Heart right ventricle (tissue), 16 donors: ENCODE results near the gene CCSER1. TPM values are rescaled to one million over a fixed set of nuclear protein-coding genes. Genes with fewer than 3 reads are reported as not detected.

ENCODE experiments used
- ATAC-seq, 8 donors: fragments of 200-7000 bp; cut with Tn5 transposase; one replicate each; pipeline ENCODE4 v1.9.1; 2020; ENCODE audit warnings: mild to moderate bottlenecking in 8 of 8, moderate library complexity in 8 of 8, moderate number of reproducible peaks in 1 of 8
- DNase-seq, 2 donors: peaks; one replicate each; pipeline ENCODE4 v3.0.0-alpha.2; 2020
- H3K27ac ChIP-seq, 10 donors: fragments of 200-600 bp; sonication (generic) in 2 of 10; one replicate each; pipeline versions ENCODE4 v1.5.0 to v1.8.0; 2020 to 2022; ENCODE audit warnings: mild to moderate bottlenecking in 3 of 10
- H3K27me3 ChIP-seq, 7 donors: fragments of 200-600 bp; one replicate each; pipeline ENCODE4 v1.8.0; 2021 to 2022; ENCODE audit warnings: mild to moderate bottlenecking in 2 of 7
- H3K36me3 ChIP-seq, 9 donors: fragments of 200-600 bp; sonication (generic) in 1 of 9; one replicate each; pipeline versions ENCODE4 v1.5.0 to v1.8.0; 2020 to 2022; ENCODE audit warnings: mild to moderate bottlenecking in 2 of 9
- H3K4me1 ChIP-seq, 9 donors: fragments of 200-600 bp; sonication (generic) in 1 of 9; one replicate each; pipeline versions ENCODE4 v1.5.0 to v1.8.0; 2020 to 2022; ENCODE audit warnings: mild to moderate bottlenecking in 4 of 9
- H3K4me3 ChIP-seq, 10 donors: fragments of 200-600 bp; sonication (generic) in 2 of 10; one replicate each; pipeline versions ENCODE4 v1.5.0 to v1.8.0; 2020 to 2022; ENCODE audit warnings: mild to moderate bottlenecking in 7 of 10, moderate library complexity in 2 of 10
- H3K9me3 ChIP-seq, 11 donors: fragments of 200-600 bp in 10 of 11; sonication (generic) in 2 of 11; one replicate each; pipeline versions ENCODE4 v1.5.0 to v1.8.0; 2013 to 2022; ENCODE audit warnings: mild to moderate bottlenecking in 2 of 11, control low read depth in 1 of 11, moderate library complexity in 1 of 11
- CTCF ChIP-seq, 9 donors: fragments of 200-600 bp; sonication (generic) in 2 of 9; IDR thresholded peaks; one replicate each; pipeline versions ENCODE4 v1.5.0 to v1.8.0; 2021 to 2022; ENCODE audit warnings: antibody characterized with exemption in 9 of 9, mild to moderate bottlenecking in 5 of 9, moderate library complexity in 1 of 9
- WGBS, 2 donors: extraction: QIAGEN DNeasy Blood & Tissue Kit; methylation state at CpG; one replicate each; pipeline ENCODE4 v1.1.7; 2013; ENCODE audit warnings: inconsistent platforms in 1 of 2; 5-methylcytosine and 5-hydroxymethylcytosine counted together
- intact Hi-C, 10 donors: fragments of 100-400 bp; cut with DNase I; formaldehyde crosslinking; loops; one replicate each; pipeline versions ENCODE4 v1.11.1 to v1.14.2; 2022
- polyA plus RNA-seq, 2 donors: library from polyadenylated mRNA; stranded (reverse); fragments of 200-250 nt; gene quantifications; one replicate each; pipeline ENCODE4 v1.2.3, GENCODE V29; 2013
- total RNA-seq, 10 donors: library from RNA; stranded (reverse); fragmentation: NEBNext Ultra II Directional in 3 of 10; extraction: Animal tissue kit (Norgen Biotek cat#: 25700) in 3 of 10; gene quantifications; one replicate each; pipeline versions ENCODE4 v1.2.1 to v1.2.4, GENCODE V29; 2021 to 2023
- donor health status: Arrhythmogenic right ventricular cardiomyopathy.
- donor health status: ischemic (EF 13 %, LVEDD 7.1; RV severe dilation, severe dysfunction).
- donor health status: healthy with polysubstance abuse.
- donor health status: DM: no; HTN: yes; CAD: no.
- donor health status: DM: no; HTN: no; CAD: no.
- donor health status: ischemic (EF 25% LVEDD 6.9; RV normal size, moderate dysfunction).
- donor health status: ischemic (EF 25% LVEDD 5.7; RV mildly dilated, moderate dysfunction).
- donor health status: healthy.
- donor health status: DM: yes; HTN: yes; CAD: no.
- donor health status: Ischemic cardiomyopathy.
- donor health status: ischemic (EF 35%, LVEDD 5.7; RV mildly dilated, moderate dysfunction).
- donor health status: nonischemic (EF 11% LVEDD 7.7; RV severe dilation, severe dysfunction).
- donor health status: DM: yes; HTN: yes; CAD: no.
- donor health status: PGD.
- donor health status: ischemic (EF 29% LVEDD 5.4; RV normal size, mild dysfunction).
- donor health status: nonischemic (EF 23%, LVEDD 6.1; RV moderate dilation, normal function).

The CCSER1 gene
- total and polyA plus RNA-seq, 12 donors: 1.5 to 16.4 (median 12.0) TPM

GRCh38 chr4:90240333-90240732 lies 113.1 kb downstream of the CCSER1 start:
- H3K4me3 ChIP-seq: no peak overlapping the region
- H3K4me1 ChIP-seq: peaks cover 0 to 14% (median 0%) of the 10 kb centered on the region in 9 donors
- 31 to 53% methylated on average over 1 of the region's 1 CpG for WGBS, 2 donors
- H3K27me3 ChIP-seq: no peaks in the 10 kb centered on the region
- no peak for TF ChIP-seq CTCF (IDR thresholded peaks at IDR 0.05)
- H3K9me3 ChIP-seq: no peaks in the 10 kb centered on the region
- no peak for DNase-seq
- intact Hi-C loops: loop anchor here in 1 of 10 donors (10.0 kb wide), 1 partner anchor 66 kb away; no protein-coding TSS in a partner anchor
- H3K36me3 ChIP-seq: no peaks in the 10 kb centered on the region
- peak in 1 of 8 donors; percentile 41 for ATAC-seq
- no peak overlapping the region for H3K27ac ChIP-seq

GRCh38 chr4:90241008-90241407 lies 113.8 kb downstream of the CCSER1 start:
- Histone ChIP-seq H3K4me3 (no peak overlapping the region), H3K9me3 (no peaks in the 10 kb centered on the region), H3K27me3 (no peaks in the 10 kb centered on the region), H3K27ac (no peak overlapping the region), H3K4me1 (peaks cover 0 to 17% (median 0%) of the 10 kb centered on the region in 9 donors), H3K36me3 (no peaks in the 10 kb centered on the region)
- no peak for DNase-seq
- intact Hi-C loops: loop anchor here in 1 of 10 donors (10.0 kb wide), 1 partner anchor 66 kb away; no protein-coding TSS in a partner anchor
- ATAC-seq: no peak
- TF ChIP-seq CTCF (IDR thresholded peaks at IDR 0.05): no peak
- WGBS, 2 donors: 94 to 95% methylated on average over 3 of the region's 3 CpGs

- Histone ChIP-seq H3K4me3 (no peak overlapping the region), H3K27me3 (no peaks in the 10 kb centered on the region), H3K27ac (peak overlapping the region in 8 of 10 donors; percentile 28 to 63 (median 41)), H3K4me1 (peaks cover 0 to 17% (median 0%) of the 10 kb centered on the region in 9 donors), H3K9me3 (no peaks in the 10 kb centered on the region), H3K36me3 (no peaks in the 10 kb centered on the region)
- ATAC-seq (peak in 1 of 8 donors; percentile 74), DNase-seq (no peak)
- 17 to 29% methylated on average over 1 of the region's 1 CpG for WGBS, 2 donors
- intact Hi-C loops: loop anchor here in 1 of 10 donors (10.0 kb wide), 1 partner anchor 71 kb away; no protein-coding TSS in a partner anchor
- no peak for TF ChIP-seq CTCF (IDR thresholded peaks at IDR 0.05)
Observed at GRCh38 chr4:90245837-90246236, 118.6 kb downstream of the CCSER1 start.

- WGBS, 2 donors: 65 to 80% methylated on average over 3 of the region's 3 CpGs
- no peak for TF ChIP-seq CTCF (IDR thresholded peaks at IDR 0.05)
- Histone ChIP-seq H3K4me1 (peaks cover 0 to 17% (median 0%) of the 10 kb centered on the region in 9 donors), H3K27ac (peak overlapping the region in 2 of 10 donors; percentile 41 to 45), H3K9me3 (no peaks in the 10 kb centered on the region), H3K4me3 (no peak overlapping the region), H3K27me3 (no peaks in the 10 kb centered on the region), H3K36me3 (no peaks in the 10 kb centered on the region)
- ATAC-seq (no peak), DNase-seq (no peak)
- intact Hi-C loops: loop anchor here in 1 of 10 donors (10.0 kb wide), 1 partner anchor 72 kb away; no protein-coding TSS in a partner anchor
Observed at GRCh38 chr4:90246816-90247215, 119.6 kb downstream of the CCSER1 start.
